Suprapubic skin (tissue), 4 donors: ENCODE results near the gene OVCH1.

Experiments used
- POLR2A ChIP-seq, 2 donors: fragments of 450-650 bp; IDR thresholded peaks; one replicate each; pipeline ENCODE4 v1.6.1; 2017; ENCODE audit warnings: antibody characterized with exemption in 2 of 2, mild to moderate bottlenecking in 2 of 2, moderate library complexity in 2 of 2
- POLR2AphosphoS5 ChIP-seq, 3 donors: sonication (generic); formaldehyde crosslinking; IDR thresholded peaks; one replicate each; pipeline ENCODE4 v1.6.1; 2017; ENCODE audit warnings: antibody characterized with exemption in 3 of 3

DNA sequence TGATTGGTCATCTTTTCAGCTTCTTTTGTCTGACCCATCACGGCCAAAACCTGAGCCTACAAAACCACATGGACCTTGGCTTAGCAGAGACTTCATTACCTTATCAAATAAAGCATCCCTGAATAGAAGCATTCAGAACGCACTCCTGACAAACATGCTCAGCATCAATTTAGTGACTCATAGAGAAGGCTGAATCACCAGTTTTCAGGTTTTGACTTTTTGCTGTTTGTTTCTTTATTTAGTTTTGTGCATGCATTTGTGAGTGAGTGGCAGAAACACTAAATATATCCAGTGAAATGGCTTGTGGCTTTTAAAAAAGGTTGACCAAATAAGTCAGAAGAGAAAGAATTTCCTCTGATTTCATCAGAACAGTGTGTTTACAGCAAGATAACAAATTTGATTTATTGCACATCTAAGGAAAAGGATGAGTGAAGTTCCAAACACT lies 19.0 kb upstream of the OVCH1 start:
- TF ChIP-seq POLR2A (IDR thresholded peaks at IDR 0.05) (no peak), POLR2AphosphoS5 (IDR thresholded peaks at IDR 0.05) (no peak)
